GM21717 (cell line): Measurements from ENCODE around the gene GSTM5.
"Not testable (repeated sequence)": the region's sequence is repeated elsewhere in the genome, so short reads cannot be mapped to it uniquely, and the experiment has no call there.

Experiments used
- ATAC-seq: cut with Tn5 transposase; IDR thresholded peaks from one replicate; pipeline ENCODE4 v1.9.1; 2021; ENCODE audit warnings: mild to moderate bottlenecking, moderate library complexity; ENCODE audit not compliant: unreplicated experiment

GSTM5 gene

DNA sequence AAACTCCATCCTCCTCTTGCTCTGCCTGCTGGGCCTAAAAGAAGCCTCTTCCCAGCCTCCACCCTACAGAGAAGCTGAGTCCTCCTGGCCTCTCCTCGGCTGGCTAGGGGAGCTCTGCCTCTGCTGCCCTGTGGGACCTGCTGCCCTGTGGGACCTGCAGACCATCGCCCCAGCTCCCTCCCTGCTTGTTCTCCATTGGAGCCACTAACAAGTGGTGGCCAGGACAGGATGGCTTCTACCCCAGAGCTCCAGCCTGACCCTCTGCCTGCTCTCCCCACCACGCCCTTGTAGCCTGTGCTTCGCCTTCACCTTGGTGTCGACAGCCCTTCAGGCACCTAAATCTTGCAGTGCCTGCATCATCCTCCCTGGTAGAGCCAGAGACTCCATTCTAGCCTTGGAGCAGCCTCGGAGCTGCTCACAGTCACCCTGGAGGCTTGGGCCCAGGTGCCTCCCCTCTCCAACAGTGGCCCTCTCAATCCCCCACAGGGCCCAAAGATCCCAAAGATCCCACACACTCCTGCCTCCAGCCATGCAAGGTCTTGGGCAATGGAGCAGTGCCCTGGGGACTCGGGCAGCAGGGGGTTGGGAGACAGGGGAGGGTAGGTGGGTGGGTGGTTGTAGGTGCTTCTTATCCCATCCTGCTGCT, 48.7 kb downstream of the GSTM5 start:
- no peak for ATAC-seq

DNA sequence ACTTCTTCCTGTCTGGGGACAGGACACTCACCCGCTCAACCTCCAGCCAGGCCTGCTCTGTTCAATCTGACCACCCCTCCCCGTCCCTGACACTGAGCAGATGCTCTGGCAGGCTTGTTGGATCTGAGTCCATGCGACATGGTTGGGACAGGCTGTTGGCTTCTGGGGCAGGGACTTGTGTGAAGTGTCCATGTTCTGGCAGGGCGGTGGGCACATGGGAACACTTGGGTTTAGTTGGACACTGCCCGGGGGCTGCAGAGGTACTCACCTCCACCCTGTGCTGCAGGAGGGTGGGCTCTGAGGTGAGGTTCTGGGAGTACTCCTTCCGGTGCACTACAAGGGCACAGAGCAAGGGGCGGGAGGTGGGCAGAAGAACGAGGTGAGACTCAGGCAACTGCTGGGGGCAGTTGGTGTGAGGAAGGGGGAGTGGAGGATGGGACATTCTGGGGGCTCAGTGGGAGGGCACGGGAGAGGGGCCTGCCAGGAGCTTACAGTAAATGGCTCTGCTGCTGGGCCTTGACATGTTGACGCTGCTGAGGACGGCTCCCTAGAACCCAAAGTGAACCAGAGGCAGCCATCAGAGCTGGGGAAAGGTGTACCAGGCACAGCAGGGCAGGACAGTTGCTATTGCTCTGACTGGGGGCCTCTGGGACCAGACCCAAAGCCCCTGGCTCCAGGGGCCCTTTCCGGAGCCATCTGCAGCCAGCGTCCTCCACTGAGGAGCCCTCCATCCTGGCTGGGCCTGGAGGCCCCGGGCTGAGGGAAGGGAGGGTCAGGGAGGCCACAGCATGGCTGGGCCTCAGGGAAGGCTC, 49.4 kb downstream of the GSTM5 start:
- no peak for ATAC-seq

DNA sequence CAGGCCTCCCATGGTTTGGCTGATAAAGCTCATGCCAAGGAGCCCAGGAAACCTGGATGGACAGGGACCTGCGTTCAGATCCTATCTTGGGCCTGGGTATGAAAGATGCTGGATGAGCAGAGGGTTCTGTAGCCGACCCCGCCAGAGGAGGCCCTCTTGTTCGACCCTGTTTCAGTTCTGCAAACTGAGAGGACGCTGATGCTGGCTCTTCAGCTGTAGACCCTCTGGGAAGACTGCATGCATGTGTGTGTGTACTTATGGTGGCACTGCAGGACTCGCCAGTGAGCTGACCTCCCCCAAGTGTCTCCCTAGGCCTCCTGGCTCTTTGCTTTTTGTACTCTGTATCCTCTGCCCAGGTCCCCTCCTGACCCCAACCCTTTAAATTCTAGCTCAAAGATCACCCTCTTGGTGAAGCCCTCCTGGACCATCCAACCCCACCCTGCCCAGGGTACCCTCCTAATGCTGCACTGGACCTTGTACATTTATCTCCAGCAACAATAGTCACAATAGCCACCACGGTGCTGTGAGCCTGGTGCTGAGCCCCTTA, 50.1 kb downstream of the GSTM5 start:
- ATAC-seq: no peak

DNA sequence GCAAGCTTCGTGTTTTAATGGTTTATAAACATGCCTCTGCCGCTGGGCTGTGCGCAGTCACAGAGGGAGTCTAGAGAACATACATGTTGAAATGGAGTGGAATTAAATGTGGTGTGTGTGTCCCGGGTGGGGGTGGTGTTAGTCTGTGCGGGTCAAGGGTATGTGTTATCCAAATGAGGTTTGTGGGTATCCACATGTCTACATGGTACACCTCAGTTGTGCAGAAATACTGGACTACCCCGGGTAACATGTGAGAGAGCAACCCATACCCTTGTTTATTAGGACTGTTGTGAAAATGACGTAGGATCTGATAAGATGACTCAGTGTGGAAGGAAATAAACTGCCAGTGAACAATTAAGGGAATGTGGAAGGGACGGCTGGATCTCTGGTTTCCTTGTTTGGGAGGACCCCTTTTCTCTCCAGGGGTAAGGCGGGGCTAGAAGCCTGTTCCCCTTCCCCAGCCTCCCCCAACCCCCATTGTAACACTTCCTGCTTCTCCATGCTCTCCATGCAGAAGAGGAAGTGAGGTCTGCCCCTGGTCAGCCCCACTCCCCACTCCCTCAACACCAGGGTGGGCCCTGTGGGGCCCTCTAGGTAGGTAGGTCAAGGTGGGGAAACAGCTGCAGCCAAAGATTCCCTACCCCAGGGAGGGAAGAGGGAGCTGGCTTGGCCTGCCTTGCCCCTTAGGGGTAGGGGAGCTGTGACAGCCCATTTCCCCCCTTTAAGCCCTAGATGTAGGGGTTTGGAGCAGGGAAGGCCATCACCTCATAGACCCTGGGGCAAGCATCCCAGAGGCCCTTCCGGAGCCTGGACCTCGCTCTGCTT, 51.0 kb downstream of the GSTM5 start:
- no peak for ATAC-seq

- ATAC-seq: no peak
Observed at GRCh38 chr1:109763646-109764415, 51.8 kb downstream of the GSTM5 start, which contains the start of gene EPS8L3. EPS8L3 (minus strand) TSS chr1:109763923; CDS start chr1:109761749, 2,174 bp downstream.

DNA sequence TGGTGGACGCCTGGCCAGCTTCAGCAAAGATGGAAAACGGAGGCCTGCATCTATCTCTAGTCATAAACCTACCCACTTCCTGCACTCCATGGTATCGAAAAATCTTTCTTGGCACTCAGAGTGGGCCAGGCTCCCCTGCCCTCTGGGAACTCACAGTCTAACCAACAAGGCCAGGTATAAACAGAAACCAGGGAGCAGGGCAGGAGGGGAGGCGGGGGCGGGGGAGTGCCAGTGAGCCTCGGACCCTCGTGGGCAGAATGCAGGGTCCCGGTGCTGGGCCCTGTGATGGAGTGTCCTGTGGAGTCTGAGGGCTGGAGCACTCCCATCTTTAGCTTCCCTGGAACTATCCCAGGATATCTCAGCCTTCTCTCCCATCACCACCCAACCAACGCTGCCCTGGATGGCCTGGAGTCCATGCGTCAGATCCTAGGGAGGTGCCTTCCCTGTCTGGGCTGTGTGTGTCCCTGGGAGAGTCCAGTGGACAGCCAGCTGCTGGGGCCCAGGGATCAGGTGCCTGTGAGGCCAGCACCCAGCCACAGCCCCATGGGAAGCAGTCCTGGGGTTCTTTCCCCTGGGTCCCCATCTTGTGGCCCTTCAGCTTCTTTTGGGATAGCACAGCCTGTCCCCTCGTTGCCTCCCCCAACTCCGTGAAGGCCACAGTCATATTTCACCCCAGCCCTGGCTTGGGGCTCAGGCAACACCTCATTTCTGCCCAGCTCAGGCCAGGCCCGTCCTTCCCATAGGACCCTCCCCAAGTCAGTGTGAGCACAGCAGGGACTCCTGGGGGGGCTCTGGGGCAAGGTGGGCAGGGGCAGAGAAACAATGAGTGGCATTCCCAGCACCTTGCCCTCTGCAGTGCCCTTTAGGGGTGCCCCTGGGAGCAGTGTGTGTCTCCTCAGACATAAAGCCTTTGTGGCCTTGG, 52.8 kb downstream of the GSTM5 start:
- ATAC-seq: no peak

GRCh38 chr1:109765483-109765815, 53.4 kb downstream of the GSTM5 start:
- ATAC-seq: no peak

- ATAC-seq: no peak
Observed at GRCh38 chr1:109765896-109766615, 54.0 kb downstream of the GSTM5 start.

DNA sequence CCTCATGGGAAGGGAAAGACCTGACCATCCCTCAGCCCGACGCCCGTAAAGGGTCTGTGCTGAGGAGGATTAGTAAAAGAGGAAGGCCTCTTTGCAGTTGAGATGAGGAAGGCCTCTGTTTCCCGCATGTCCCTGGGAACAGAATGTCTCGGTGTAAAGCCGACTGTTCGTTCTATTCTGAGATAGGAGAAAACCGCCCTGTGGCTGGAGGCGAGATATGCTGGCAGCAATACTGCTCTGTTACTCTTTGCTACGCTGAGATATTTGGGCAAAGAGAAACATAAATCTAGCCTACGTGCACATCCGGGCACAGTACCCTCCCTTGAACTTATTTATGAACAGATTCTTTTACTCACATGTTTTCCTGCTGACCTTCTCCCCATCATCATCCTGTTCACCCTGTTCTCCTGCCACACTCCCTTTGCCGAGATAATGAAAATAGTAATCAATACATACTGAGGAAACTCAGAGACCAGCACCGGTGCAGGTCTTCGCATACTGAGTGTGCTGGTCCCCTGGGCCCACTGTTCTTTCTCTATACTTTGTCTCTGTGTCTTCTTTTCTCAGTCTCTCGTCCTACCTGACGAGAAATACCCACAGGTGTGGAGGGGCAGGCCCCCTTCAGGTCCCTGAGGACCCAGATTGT, 55.1 kb downstream of the GSTM5 start:
- ATAC-seq: not testable (repeated sequence)
